GM12878 (cell line): ENCODE data around the gene ZNF396. TPM values are rescaled to one million over a fixed set of nuclear protein-coding genes. Genes with fewer than 3 reads are reported as not detected.

ENCODE experiments used
- MTA2 ChIP-seq: fragments of 450-650 bp; IDR thresholded peaks from 2 replicates; pipeline ENCODE4 v1.6.1; 2016; ENCODE audit warnings: low read depth, mild to moderate bottlenecking, moderate library complexity
- RBBP5 ChIP-seq: fragments of 200-600 bp; sonication (generic); conservative IDR thresholded peaks from 2 replicates; pipeline ENCODE4 v1.6.1; 2016
- TCF12 ChIP-seq: IDR thresholded peaks from 2 replicates; pipeline ENCODE4 v1.6.1; 2011; ENCODE audit warnings: low read depth, mild to moderate bottlenecking, low read length
- ZNF384 ChIP-seq: IDR thresholded peaks from 2 replicates; pipeline ENCODE4 v1.6.1; 2012; ENCODE audit warnings: low read depth, mild to moderate bottlenecking, low read length, improper control_type of control experiment, borderline replicate concordance
- polyA plus RNA-seq, 11 experiments: library from polyadenylated mRNA; depleted of rRNA in 4 of 11; unstranded in 6 of 11; stranded (reverse) in 5 of 11; fragments of >200 nt; fragmentation: Nextera tagmentation in 4 of 11; fragmentation: Illumina TruSeq in 1 of 11; extraction: Ambion mirVana in 4 of 11; extraction: Trizol in 1 of 11; gene quantifications; 1 replicate in 1 of 11; 2 replicates in 10 of 11; pipeline versions ENCODE4 v1.2.1 to v1.2.3, GENCODE V29; 2011 to 2016; ENCODE audit warnings: inconsistent platforms in 2 of 11, missing spikeins in 2 of 11, low read depth in 1 of 11
- total RNA-seq, 4 experiments: library from RNA; depleted of rRNA in 3 of 4; stranded (reverse); fragments of >200 nt in 3 of 4; fragmentation: Illumina TruSeq in 1 of 4; extraction: Trizol in 1 of 4; gene quantifications; 2 replicates each; pipeline versions ENCODE4 v1.2.1 to v1.2.3, GENCODE V29; 2013 to 2021
- TF ChIP-seq, protein P1 (sequence below): fragments of 450-650 bp; formaldehyde crosslinking; IDR thresholded peaks from 2 replicates; pipeline ENCODE4 v1.4.0; 2022; ENCODE audit warnings: mild to moderate bottlenecking, moderate library complexity
- TF ChIP-seq, protein P2 (sequence below): fragments of 450-650 bp; formaldehyde crosslinking; IDR thresholded peaks from 2 replicates; pipeline ENCODE4 v1.4.0; 2020; ENCODE audit warnings: mild to moderate bottlenecking, moderate library complexity

The ZNF396 gene
- total and polyA plus RNA-seq, 10 of the 15 experiments (the other 5 are each of a cell fraction or from before 2014, with no cell fraction given): 0.14 to 0.79 (median 0.47) TPM

DNA sequence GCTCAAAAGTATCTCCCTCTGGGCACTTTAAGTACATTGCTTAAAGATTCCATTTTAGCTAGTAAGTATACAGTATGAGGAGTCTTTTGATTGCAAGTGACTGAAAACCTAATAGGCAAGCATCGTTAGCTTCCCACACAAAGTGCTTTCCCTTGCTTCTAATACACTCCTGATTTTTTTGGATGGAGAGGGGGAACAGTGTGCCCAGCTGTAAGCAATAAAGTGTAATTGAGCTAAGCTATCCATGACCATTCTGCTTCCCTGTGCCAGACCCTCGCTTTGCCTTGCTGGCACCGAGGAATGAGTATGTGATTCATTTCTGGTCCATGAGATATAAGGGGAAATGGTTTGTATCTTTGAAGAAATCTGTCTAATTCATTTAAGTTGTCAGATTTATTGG, 29.1 kb downstream of the ZNF396 start (continued):
- TF ChIP-seq, protein P1, sequence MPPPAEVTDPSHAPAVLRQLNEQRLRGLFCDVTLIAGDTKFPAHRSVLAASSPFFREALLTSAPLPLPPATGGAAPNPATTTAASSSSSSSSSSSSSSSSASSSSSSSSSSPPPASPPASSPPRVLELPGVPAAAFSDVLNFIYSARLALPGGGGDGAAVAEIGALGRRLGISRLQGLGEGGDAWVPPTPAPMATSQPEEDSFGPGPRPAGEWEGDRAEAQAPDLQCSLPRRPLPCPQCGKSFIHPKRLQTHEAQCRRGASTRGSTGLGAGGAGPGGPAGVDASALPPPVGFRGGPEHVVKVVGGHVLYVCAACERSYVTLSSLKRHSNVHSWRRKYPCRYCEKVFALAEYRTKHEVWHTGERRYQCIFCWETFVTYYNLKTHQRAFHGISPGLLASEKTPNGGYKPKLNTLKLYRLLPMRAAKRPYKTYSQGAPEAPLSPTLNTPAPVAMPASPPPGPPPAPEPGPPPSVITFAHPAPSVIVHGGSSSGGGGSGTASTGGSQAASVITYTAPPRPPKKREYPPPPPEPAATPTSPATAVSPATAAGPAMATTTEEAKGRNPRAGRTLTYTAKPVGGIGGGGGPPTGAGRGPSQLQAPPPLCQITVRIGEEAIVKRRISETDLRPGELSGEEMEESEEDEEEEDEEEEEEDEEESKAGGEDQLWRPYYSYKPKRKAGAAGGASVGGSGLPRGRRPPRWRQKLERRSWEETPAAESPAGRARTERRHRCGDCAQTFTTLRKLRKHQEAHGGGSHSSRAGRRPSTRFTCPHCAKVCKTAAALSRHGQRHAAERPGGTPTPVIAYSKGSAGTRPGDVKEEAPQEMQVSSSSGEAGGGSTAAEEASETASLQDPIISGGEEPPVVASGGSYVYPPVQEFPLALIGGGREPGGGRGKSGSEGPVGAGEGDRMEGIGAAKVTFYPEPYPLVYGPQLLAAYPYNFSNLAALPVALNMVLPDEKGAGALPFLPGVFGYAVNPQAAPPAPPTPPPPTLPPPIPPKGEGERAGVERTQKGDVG (CRISPR knock-in tag): no peak
- TF ChIP-seq, protein P2, sequence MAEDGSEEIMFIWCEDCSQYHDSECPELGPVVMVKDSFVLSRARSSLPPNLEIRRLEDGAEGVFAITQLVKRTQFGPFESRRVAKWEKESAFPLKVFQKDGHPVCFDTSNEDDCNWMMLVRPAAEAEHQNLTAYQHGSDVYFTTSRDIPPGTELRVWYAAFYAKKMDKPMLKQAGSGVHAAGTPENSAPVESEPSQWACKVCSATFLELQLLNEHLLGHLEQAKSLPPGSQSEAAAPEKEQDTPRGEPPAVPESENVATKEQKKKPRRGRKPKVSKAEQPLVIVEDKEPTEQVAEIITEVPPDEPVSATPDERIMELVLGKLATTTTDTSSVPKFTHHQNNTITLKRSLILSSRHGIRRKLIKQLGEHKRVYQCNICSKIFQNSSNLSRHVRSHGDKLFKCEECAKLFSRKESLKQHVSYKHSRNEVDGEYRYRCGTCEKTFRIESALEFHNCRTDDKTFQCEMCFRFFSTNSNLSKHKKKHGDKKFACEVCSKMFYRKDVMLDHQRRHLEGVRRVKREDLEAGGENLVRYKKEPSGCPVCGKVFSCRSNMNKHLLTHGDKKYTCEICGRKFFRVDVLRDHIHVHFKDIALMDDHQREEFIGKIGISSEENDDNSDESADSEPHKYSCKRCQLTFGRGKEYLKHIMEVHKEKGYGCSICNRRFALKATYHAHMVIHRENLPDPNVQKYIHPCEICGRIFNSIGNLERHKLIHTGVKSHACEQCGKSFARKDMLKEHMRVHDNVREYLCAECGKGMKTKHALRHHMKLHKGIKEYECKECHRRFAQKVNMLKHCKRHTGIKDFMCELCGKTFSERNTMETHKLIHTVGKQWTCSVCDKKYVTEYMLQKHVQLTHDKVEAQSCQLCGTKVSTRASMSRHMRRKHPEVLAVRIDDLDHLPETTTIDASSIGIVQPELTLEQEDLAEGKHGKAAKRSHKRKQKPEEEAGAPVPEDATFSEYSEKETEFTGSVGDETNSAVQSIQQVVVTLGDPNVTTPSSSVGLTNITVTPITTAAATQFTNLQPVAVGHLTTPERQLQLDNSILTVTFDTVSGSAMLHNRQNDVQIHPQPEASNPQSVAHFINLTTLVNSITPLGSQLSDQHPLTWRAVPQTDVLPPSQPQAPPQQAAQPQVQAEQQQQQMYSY (CRISPR knock-in tag): no peak
- TF ChIP-seq TCF12 (no peak), MTA2 (no peak), RBBP5 (no peak), ZNF384 (no peak)
- TF ChIP-seq, all 136 proteins: peak for 0
